Measurements from ENCODE around the gene NINJ2.

Gene NINJ2

GRCh38 chr12:560691-561390 is 102.4 kb downstream of the NINJ2 start:
- no peak for ATAC-seq (ENCODE audit: insufficient read depth, low read depth)
- Histone ChIP-seq H3K4me2 (ENCODE audit: insufficient read depth, low read length) (no peak overlapping the region), H3K36me3 (ENCODE audit: insufficient read depth, low read length) (no peaks in the 10 kb centered on the region), H4K20me1 (ENCODE audit: insufficient read depth, low read length) (0 out of 2 replicates have a peak, but pooled peaks cover 2% of the 10 kb centered on the region), H2AFZ (ENCODE audit: low read depth, low read length) (no peak overlapping the region), H3K79me2 (ENCODE audit: insufficient read depth, low read length) (no peaks in the 10 kb centered on the region), H3K9ac (ENCODE audit: low read depth, low read length) (no peak overlapping the region), H3K4me1 (ENCODE audit: insufficient read depth, low read length) (peaks cover 33% of the 10 kb centered on the region), H3K9me3 (ENCODE audit: insufficient read depth, low read length, severe bottlenecking) (no peaks in the 10 kb centered on the region), H3K27me3 (ENCODE audit: insufficient read depth, low read length, poor library complexity) (no peaks in the 10 kb centered on the region), H3K27ac (ENCODE audit: low read length) (no peak overlapping the region), H3K4me3 (ENCODE audit: low read depth in 1 of 2, low read length in 2 of 2) (no peak overlapping the region)
- DNase-seq, result peak; percentile 49
- TF ChIP-seq EZH2 (IDR thresholded peaks at IDR 0.05; ENCODE audit: borderline replicate concordance, low read depth, low read length, severe bottlenecking) (no peak), CTCF (IDR thresholded peaks at IDR 0.05; ENCODE audit: borderline replicate concordance, extremely low read depth, low read length, poor library complexity, severe bottlenecking) (no peak)

- ATAC-seq (ENCODE audit: insufficient read depth, low read depth) (no peak), DNase-seq (no peak)
- no peak overlapping the region for H2AFZ ChIP-seq (ENCODE audit: low read depth, low read length)
- no peak overlapping the region for H3K4me3 ChIP-seq (ENCODE audit: low read depth in 1 of 2, low read length in 2 of 2)
- 0 out of 2 replicates have a peak, but pooled peaks cover 2% of the 10 kb centered on the region for H4K20me1 ChIP-seq (ENCODE audit: insufficient read depth, low read length)
- no peak overlapping the region for H3K4me2 ChIP-seq (ENCODE audit: insufficient read depth, low read length)
- no peaks in the 10 kb centered on the region for H3K36me3 ChIP-seq (ENCODE audit: insufficient read depth, low read length)
- H3K9me3 ChIP-seq (ENCODE audit: insufficient read depth, low read length, severe bottlenecking), result no peaks in the 10 kb centered on the region
- H3K27me3 ChIP-seq (ENCODE audit: insufficient read depth, low read length, poor library complexity), result no peaks in the 10 kb centered on the region
- peaks cover 31% of the 10 kb centered on the region for H3K4me1 ChIP-seq (ENCODE audit: insufficient read depth, low read length)
- no peak for TF ChIP-seq CTCF (IDR thresholded peaks at IDR 0.05; ENCODE audit: borderline replicate concordance, extremely low read depth, low read length, poor library complexity, severe bottlenecking)
- no peak for TF ChIP-seq EZH2 (IDR thresholded peaks at IDR 0.05; ENCODE audit: borderline replicate concordance, low read depth, low read length, severe bottlenecking)
- H3K79me2 ChIP-seq (ENCODE audit: insufficient read depth, low read length), result no peaks in the 10 kb centered on the region
- no peak overlapping the region for H3K27ac ChIP-seq (ENCODE audit: low read length)
- no peak overlapping the region for H3K9ac ChIP-seq (ENCODE audit: low read depth, low read length)
These were observed 103.3 kb downstream of the NINJ2 start for GRCh38 chr12:559906-560455.

- no peaks in the 10 kb centered on the region for H3K79me2 ChIP-seq (ENCODE audit: insufficient read depth, low read length)
These were observed 103.9 kb downstream of the NINJ2 start for GRCh38 chr12:559208-559905.

More at GRCh38 chr12:559208-559905, 103.9 kb downstream of the NINJ2 start:
- H3K4me3 ChIP-seq (ENCODE audit: low read depth in 1 of 2, low read length in 2 of 2), result no peak overlapping the region
- H3K36me3 ChIP-seq (ENCODE audit: insufficient read depth, low read length), result no peaks in the 10 kb centered on the region
- ATAC-seq (ENCODE audit: insufficient read depth, low read depth) (no peak), DNase-seq (no peak)
- no peak overlapping the region for H3K4me2 ChIP-seq (ENCODE audit: insufficient read depth, low read length)
- H3K27ac ChIP-seq (ENCODE audit: low read length), result no peak overlapping the region
- no peaks in the 10 kb centered on the region for H3K9me3 ChIP-seq (ENCODE audit: insufficient read depth, low read length, severe bottlenecking)
- H3K27me3 ChIP-seq (ENCODE audit: insufficient read depth, low read length, poor library complexity), result no peaks in the 10 kb centered on the region
- no peak overlapping the region for H2AFZ ChIP-seq (ENCODE audit: low read depth, low read length)
- TF ChIP-seq EZH2 (IDR thresholded peaks at IDR 0.05; ENCODE audit: borderline replicate concordance, low read depth, low read length, severe bottlenecking) (no peak), CTCF (IDR thresholded peaks at IDR 0.05; ENCODE audit: borderline replicate concordance, extremely low read depth, low read length, poor library complexity, severe bottlenecking) (no peak)
- H4K20me1 ChIP-seq (ENCODE audit: insufficient read depth, low read length), result 0 out of 2 replicates have a peak, but pooled peaks cover 2% of the 10 kb centered on the region
- H3K4me1 ChIP-seq (ENCODE audit: insufficient read depth, low read length), result peaks cover 24% of the 10 kb centered on the region
- no peak overlapping the region for H3K9ac ChIP-seq (ENCODE audit: low read depth, low read length)

Data from DND-41 (cell line).